Activated CD4-positive, alpha-beta T cell treated with anti-CD3 and anti-CD28 coated beads, Interleukin-2, amount 50 U/mL, for 1 hour (primary cell): ENCODE measurements around the gene CDK9.
"Not testable (repeated sequence)": the region's sequence is repeated elsewhere in the genome, so short reads cannot be mapped to it uniquely, and the experiment has no call there.

ENCODE experiments used
- DNase-seq: peaks from one replicate; pipeline ENCODE4 v3.0.0-alpha.2; 2020

The CDK9 gene

GRCh38 chr9:127828262-127829031 lies 42.6 kb downstream of the CDK9 start:
- DNase-seq = no peak

GRCh38 chr9:127829205-127829906 lies 43.5 kb downstream of the CDK9 start:
- DNase-seq = no peak

GRCh38 chr9:127832248-127832647 lies 46.4 kb downstream of the CDK9 start:
- DNase-seq = no peak

GRCh38 chr9:127833555-127833954 lies 47.7 kb downstream of the CDK9 start:
- DNase-seq = no peak

- DNase-seq = no peak
Observed at GRCh38 chr9:127835991-127836516, 50.2 kb downstream of the CDK9 start.

- DNase-seq = not testable (repeated sequence)
Observed at GRCh38 chr9:127836561-127836960, 50.7 kb downstream of the CDK9 start.

GRCh38 chr9:127837346-127837745 lies 51.5 kb downstream of the CDK9 start:
- no peak for DNase-seq

- no peak for DNase-seq
Observed at GRCh38 chr9:127838375-127839078, 52.7 kb downstream of the CDK9 start.
